GM19468 (cell line): ENCODE data around the gene PTGDS.

Source experiments
- ATAC-seq: cut with Tn5 transposase; IDR thresholded peaks from one replicate; pipeline ENCODE4 v1.9.1; 2021; ENCODE audit warnings: mild to moderate bottlenecking, moderate library complexity, moderate number of reproducible peaks; ENCODE audit not compliant: unreplicated experiment; ENCODE audit errors: extremely low read depth

The PTGDS gene

DNA sequence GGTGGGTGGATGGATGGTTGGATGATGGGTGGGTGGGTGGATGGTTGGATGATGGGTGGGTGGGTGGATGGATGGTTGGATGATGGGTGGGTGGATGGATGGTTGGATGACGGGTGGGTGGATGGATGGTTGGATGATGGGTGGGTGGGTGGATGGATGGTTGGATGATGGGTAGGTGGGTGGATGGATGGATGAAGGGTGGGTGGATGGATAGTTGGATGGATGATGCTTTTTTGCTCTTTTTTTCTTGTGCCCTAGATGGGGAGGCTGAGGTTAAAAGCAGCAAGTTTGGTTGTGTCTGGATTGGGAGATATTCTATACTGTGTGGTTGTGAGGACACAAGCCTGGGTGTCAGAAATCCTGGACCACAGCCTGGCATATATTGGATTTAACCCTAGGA is 19.8 kb upstream of the PTGDS start:
- ATAC-seq, result no peak

DNA sequence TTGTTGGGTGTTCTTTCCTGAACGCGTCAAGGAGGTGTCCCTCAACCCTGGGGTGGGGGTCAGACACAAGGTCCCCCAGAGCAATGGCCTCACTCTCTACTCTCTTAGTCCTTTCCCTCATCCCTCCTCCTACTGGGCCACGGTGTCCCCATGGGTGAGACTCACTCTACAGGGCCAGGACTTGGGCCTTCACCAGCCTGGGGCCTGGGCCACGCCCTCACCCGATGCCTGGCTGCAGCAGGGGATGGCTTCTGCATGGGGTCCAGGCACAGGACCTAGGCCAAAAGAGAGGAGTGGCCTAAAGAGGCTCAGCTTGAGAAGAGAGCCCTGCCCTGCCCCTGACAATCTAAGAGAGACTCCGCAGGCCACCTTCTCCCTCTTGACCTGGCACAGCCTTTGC is 19.4 kb upstream of the PTGDS start:
- ATAC-seq, result no peak

DNA sequence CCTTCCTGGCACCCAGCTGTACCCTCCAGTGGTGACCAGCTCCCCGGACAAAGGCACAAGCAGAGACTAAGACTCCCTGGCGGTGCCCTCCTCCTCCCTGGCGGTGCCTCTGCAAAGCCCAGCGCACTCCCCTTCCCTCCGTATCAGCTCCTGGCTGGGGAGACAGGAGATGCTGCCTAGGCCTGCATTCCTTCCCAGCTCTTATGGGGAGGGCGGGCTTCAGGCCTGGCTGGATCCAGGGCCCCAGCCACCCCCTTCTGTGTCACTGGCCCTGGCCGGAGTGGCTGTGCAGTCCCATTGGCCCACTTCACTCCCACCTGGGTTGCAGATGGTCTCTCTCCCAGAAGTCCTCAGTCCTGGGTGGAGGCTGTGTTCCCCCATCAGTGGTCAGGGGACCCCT is 18.8 kb upstream of the PTGDS start:
- ATAC-seq, result no peak

DNA sequence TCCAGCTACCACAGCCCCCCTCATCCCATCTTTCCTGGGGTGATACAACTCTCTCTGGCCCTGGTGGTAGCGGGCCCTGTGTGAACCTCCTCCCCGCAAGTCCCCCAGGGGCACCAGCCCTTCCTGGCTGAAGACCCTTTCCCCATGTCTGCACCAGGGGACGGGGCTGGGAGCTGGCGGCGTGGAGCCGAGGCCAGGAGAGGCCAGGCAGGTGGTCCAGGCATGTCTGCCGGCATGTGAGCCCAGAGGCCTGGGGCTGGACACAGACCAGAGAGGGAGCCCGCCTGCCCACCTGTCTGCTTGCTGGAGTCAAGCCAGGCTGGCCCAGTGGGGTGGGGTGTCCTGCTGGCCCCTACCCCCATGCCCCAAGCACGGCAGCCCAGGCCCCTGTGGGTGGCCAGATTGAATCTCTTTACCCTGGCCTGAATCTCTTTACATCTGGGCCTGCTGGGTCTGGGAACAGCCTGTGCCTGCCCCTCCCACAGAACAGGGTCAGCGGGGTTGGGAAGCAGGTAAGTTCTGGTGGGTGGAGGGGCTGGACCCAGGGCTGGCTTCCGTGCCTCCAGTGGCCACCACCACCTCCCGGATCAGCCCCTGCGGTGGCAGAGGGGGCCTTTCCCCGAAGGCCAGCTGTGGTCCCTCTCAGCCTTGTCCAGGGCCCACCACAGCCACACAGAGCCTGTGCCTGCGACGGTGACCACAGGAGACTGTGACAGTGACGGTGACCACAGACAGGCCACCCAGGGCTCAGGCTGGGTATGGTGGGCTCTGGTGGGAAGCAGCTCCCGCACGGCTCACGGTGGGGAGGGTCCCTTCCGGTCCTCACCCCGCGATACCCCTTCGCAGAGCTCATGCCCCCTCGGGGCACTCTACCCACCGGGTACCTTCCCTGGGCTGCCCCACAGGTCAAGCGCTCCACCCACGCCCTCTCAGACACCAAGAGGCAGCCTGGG is 18.1 kb upstream of the PTGDS start:
- no peak for ATAC-seq

DNA sequence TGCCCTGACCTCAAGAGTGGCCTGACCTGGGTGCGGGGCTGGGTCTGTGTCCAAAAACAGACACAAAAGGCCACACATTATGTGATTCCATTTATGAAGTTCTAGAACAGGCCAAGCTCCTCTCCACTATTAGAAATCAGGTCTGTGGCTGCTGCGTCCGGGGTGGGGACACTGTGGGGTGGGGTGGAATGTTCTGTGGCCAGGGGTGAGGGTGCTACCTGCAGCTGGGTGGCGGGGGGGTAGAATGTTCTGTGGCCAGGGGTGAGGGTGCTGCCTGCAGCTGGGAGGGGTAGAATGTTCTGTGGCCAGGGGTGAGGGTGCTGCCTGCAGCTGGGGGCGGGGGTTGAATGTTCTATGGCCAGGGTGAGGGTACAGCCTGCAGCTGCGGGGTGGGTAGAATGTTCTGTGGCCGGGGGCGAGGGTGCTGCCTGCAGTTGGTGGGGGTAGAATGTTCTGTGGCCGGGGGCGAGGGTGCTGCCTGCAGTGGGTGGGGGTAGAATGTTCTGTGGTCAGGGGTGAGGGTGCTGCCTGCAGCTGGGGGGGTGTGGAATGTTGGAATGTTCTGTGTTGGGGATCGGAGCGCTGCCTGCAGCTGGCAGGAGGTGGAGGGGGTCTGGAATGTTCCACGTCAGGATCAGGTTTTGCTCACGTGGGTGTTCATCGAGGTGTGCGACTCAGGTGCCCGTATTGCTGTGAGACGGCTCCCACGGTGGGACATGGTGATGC is 16.9 kb upstream of the PTGDS start:
- no peak for ATAC-seq

DNA sequence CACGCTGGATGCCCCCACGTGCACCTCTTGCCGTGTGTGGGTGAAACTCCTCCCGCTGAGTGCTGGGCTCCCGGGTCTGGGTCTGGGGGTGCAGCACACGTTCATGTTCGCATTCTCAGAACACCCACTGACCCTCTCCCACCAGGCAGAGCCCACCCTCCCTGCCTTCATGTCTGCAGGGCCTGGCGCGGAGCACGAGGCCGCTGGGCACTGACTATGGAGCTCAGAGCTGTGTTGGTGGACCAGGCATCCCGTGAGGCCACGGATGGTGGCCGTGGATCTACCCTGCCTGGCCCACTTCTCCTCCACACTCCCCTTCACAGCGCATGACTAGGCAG is 16.4 kb upstream of the PTGDS start:
- no peak for ATAC-seq

DNA sequence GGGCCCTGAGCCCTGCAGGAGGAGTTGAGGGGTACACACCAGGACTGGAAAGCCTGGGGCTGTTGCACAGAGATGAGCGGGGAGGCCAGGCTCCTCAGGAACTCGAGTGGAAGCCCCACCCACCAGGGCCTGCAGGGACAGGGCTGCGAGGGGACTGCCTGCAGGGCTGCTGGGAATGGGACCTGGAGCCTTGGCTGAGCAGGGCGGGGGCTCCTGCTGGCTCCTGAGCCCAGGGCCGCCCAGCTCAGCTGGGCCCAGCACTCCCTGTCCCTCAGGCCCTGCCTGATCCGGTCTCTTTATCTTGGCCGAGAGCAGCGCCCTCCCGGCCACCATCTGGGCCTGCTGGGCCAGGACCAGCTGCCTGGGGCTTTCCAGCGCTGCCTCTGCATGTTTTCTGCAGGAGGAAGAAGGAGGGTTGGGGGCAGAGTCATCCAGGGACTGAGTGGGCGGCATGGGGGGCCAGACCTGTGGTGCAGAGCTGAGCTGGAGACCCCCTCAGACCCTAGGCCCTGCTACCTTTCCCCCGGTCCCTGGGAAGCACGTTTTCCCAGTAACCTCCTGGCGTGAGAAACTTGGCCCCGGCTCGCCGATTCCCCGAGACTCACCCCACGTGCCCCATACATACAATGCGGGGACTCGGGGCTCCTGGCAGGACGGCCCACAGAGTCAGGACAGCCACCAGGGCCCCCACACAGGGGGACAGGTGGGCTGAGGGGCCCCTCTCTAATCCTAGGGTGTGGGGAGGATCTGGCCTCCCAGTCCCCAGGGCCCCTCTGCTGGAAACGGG is 15.8 kb upstream of the PTGDS start:
- no peak for ATAC-seq

DNA sequence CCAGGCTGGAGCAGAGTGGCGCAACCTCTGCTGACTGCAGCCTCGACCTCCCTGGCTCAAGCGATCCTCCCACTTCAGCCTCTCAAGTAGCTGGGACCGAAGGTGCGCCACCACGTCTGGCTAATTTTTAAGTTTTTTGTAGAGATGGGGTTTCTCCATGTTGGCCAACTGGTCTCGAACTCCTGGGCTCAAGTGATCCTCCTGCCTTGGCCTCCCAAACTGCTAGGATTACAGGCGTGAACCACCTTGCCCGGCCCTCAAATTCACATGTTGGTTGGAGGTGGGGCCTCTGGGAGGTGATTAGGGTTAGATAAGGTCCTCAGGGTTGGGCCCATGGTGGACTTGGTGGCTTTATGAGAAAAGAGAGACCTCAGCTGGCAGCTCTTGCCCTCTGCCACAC is 15.1 kb upstream of the PTGDS start:
- no peak for ATAC-seq

DNA sequence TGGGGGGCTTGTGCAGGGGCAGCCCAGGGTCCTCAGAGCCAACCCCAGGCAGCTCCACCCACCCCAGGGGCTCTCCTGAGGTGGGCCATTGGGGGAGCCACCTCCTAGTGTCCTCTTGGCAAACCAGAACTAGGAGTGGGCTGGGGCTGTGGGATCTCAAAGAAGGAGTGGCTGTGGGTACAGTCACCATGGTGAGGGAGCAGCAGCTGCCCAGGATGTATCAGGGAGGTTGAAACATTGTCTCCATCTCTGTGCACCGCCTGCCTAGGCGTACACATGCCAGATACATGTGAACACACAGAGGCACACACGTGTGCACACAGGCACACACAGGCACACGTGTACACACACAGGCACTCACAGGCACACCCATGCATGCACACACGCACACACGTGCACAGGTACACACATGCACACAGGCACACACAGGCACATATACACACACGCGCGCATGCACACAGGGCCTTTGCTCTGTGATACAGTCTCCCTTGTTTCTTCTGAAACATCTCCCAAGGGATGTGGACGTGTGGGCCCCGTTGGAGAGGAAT is 14.5 kb upstream of the PTGDS start:
- no peak for ATAC-seq

DNA sequence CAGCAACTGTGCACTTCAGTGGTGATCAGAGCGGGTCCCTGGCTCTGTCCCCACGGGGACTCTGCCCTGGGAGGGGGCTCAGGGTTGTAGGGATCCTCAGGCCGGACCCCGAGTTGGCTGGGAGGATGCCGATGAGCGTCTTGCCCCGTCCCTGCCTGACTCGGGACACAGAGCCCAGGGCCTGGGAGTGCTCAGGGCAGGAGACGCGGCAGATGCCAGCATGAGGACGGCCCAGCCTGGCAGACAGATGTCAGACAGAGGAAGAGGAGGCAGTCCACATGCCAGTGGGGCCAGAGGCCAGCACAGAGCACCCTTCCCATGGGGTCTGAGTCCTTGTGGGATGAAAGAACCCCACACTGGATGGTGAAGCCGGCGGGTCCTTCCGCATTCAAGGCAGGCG is 14.0 kb upstream of the PTGDS start:
- no peak for ATAC-seq

DNA sequence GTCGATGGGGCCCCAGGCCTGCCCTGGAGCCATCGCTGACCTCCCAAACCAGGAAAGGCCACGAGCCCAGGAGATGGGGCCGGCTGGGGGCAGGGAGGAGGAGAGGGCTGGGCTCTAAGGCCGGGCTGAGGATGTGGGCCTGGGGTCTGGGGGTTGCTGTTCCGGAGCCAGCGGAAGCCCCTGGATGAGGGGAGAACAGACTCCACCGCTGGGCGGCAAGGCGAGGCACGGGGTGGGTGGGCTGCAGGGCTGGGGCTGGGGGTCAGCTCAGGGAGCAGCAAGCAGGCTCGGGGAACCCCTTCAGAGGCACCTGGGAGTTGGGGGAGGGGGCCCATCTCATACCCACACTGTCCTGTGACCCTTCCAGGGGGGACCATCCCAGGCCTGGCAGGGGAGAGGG is 13.6 kb upstream of the PTGDS start:
- no peak for ATAC-seq

DNA sequence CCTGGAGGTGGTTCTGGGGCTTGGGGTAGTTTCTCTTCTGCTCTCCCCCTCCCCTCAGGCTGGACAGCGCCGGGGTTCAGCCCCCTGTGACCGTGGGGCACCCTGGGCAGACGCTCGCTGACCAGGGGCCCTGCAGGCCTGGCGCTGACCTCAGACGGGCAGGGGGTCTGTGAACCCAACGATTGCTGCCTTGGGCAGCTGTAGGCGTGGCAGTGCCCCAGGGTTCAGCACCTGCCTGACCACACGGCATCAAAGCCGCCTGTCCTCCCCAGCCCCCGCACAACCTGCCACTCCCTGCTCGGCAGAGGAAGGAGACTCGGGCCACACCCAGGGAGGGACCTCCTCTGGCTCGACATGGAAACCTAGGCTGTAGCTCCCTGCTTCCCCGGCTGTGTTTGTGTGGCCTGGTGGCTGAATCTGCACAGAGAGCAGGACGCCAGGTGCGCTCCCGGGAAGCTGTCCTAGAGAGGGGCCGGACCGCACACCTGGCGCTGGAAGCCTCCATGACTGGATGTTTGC is 13.1 kb upstream of the PTGDS start:
- no peak for ATAC-seq

DNA sequence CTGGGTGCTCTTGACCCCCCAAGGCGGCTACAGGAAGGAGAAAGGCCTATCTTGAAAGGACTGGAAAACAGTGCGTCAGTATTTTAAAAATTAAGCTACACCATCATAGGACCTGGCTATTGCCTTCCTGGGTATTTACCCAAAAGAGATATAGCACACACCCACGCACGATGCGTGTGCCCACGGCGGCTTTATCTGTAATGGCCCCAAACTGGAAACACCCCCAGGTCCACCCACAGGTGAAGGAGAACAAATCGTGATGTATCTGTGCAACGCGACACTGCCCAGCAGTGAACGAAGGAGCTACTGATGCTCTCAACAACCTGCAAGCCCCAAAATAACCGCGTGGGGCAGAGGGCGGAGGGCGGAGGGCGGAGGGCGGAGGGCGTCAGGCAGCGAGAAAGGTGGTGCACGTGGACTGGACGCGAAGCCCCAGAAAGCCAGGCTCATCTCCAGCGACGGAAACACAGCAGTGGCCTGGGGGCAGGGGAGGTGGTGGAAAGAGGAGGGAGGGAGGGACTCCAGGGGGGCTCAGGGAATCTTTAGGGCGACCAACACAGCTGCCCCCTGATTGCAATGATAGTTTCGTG is 12.4 kb upstream of the PTGDS start:
- ATAC-seq, result no peak

DNA sequence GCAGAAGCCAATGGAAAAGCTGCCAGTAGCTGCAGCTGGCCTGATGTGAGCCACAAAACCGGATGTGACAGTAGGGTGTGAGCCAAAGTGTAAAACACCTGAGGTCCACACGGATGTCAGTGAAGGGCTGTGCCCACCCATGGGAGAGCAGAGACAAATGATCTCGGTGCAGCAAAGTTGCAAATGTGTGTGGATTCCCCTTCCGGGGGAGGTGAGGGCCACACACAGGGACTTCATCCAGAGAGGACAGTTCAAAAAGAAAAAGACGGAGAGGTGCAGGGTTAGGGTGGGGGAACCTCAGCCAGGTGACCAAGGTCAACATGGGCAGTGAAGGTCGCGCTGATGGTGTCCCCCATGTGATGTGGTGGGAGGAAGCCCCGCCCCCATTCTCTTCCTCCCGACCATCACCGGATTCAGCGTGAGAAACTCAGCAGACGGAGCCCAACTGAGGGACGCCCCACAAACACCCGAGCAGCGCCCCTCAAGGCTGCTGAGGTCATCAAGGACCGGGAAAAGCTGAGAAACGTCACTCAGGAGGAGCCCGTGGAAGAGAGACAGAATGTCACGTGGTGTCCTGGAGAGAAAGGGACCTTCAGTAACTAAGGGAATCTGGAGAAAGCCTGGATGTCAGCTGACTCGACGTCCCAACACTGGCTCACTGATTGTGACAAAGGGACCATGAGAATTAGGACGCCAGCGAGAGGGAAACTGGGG is 11.4 kb upstream of the PTGDS start:
- ATAC-seq, result no peak

DNA sequence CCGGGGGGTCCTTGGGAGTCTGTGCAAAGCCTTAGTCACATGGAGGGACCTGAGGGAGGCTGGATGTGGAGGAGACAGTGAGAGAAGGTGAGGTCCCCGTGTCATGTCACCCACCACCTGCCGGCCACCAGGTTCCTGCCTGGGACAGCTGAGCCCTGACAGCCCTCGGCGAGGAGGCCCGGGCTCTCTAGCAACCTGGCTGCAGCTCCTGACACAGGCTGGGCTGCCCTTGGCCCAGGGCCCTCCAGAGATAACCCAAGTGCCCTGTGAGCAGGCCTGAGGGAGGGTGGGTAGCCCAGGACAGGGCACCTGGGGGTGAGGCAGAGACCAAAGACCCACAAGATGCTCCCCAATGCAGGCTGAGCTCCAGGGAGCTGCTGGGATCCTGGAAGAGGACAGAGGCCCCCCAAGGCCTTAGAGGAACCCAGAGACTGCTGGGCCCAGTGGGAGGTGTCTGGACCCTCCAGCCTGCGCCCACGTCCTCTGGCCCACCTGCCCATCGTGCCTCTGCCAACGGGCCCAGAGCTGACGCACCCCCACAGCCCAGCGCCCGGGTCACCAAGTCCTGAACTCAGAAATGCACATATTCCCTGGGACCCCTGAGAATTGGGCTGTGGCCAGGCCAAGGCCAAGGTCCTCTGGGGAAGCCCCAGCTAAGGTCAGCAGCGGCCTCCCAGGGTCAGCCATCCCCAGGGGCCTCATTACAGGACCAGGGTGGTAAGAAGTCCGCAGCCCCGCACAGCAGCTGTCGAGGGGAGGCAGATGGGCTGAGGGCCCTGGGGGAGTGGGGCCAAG is 8.8 kb upstream of the PTGDS start:
- ATAC-seq, result no peak

DNA sequence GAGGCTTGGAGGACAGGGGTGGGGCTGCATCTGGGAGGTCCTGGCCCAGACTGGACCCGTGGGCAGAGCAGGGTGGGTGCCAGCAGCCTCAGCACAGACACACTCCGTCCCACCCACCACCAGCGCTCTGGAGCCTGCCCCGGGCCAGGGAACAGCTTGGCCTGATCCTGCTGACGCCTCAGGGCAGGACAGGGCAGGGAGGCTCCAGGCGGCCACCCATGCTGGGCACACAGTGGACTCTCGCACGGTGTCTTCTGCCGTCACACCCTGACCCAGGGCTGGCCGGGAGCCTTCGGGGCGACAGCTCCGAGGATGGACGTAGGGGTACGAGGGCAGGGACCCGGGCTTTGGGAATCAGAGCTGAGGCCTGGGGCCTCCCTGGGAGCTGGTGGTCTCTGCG is 8.2 kb upstream of the PTGDS start:
- no peak for ATAC-seq

DNA sequence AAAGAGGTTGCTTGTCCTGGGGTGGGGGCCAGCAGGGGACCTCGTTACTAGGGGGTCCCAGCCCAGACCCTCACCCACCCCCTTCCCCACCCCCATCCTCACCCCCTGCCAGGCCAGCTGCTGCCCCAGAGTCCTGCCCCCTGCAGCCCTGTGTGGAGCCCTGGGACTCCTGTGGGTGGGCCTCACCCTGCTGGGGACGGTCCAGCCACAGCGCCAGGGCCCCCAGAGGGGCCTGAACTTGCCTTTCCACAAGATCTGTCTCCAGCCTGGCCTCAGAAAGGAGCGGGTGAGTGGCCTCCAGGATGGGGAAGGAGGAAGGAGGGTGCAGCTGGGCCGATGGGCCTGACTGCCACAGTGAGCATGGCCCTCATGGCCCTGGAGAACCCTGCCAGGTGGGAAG is 7.5 kb upstream of the PTGDS start:
- ATAC-seq, result no peak

DNA sequence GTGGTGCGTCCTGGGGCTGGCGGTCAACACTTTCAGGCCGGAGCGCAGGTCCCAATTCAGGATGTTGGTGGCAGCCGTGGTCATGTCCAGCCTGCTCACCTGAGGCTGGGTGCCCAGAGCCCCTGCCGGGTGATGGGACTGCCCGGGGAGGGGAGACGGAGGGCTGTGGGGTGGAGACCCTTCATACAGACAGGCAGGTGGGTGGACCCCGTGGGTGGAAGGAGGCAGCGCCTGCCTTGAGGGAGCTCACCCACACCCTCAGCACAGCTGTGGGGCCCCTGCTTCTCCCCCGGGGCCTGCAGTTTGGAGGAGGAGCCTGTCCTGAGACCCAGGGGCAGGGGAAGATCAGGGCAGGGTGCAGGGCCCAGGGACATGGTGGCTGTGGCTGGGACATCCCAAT is 6.9 kb upstream of the PTGDS start:
- no peak for ATAC-seq

DNA sequence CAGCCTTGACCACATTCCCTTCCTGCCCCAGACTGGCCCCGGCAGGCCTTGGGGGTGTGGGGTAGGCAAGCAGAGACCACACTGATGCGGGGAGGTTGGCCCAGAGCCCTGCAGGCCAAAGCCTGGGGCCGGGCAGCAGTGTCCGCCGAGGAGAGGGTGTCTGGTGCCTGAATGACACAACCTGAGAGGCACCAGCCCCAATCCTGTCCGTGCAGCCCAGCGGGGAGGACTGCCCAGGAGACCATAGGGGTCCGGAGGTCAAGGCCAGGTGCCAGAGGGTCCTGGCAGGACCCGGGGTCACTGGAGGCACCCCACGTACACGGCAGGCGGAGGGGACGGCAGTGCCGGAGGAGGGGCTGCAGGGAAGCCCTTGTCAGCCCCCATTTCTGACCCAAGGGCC is 5.6 kb upstream of the PTGDS start:
- ATAC-seq, result no peak
